Hepatocyte (in vitro differentiated cells): ENCODE data around the gene IRF4. TPM values are rescaled to one million over a fixed set of nuclear protein-coding genes. Genes with fewer than 3 reads are reported as not detected.

Experiments used
- DNase-seq: peaks from one replicate; pipeline ENCODE4 v3.0.0-alpha.2; 2016; ENCODE audit warnings: low spot score
- H2AFZ ChIP-seq: fragments of 200-600 bp; sonication (generic); 2 replicates; pipeline ENCODE4 v1.6.0; 2016; ENCODE audit warnings: antibody characterized with exemption, mild to moderate bottlenecking
- H3K27ac ChIP-seq: fragments of 200-600 bp; sonication (generic); 2 replicates; pipeline ENCODE4 v1.5.1; 2016; ENCODE audit warnings: mild to moderate bottlenecking
- H3K27me3 ChIP-seq: fragments of 200-600 bp; sonication (generic); 2 replicates; pipeline ENCODE4 v1.6.1; 2016
- H3K36me3 ChIP-seq: fragments of 200-600 bp; sonication (generic); replicated peaks from 2 replicates; pipeline ENCODE4 v1.5.1; 2016; ENCODE audit warnings: low read depth; ENCODE audit not compliant: insufficient read depth
- H3K4me1 ChIP-seq: fragments of 200-600 bp; sonication (generic); 2 replicates; pipeline ENCODE4 v1.5.1; 2016; ENCODE audit warnings: mild to moderate bottlenecking, moderate library complexity; ENCODE audit not compliant: insufficient read depth
- H3K4me2 ChIP-seq: fragments of 200-600 bp; sonication (generic); 2 replicates; pipeline ENCODE4 v1.6.0; 2016
- H3K4me3 ChIP-seq: fragments of 200-600 bp; sonication (generic); 2 replicates; pipeline ENCODE4 v1.5.1; 2016; ENCODE audit warnings: mild to moderate bottlenecking
- H3K79me2 ChIP-seq: fragments of 200-600 bp; sonication (generic); 2 replicates; pipeline ENCODE4 v1.6.0; 2017; ENCODE audit warnings: mild to moderate bottlenecking
- H3K9me2 ChIP-seq: fragments of 200-600 bp; sonication (generic); replicated peaks from 2 replicates; pipeline ENCODE4 v1.6.0; 2017; ENCODE audit warnings: mild to moderate bottlenecking; ENCODE audit not compliant: insufficient read depth
- H3K9me3 ChIP-seq: fragments of 200-600 bp; sonication (generic); 2 replicates; pipeline ENCODE4 v1.5.1; 2016; ENCODE audit warnings: low read depth, mild to moderate bottlenecking
- H4K20me1 ChIP-seq: fragments of 200-600 bp; sonication (generic); 2 replicates; pipeline ENCODE4 v1.6.0; 2016; ENCODE audit warnings: mild to moderate bottlenecking; ENCODE audit not compliant: insufficient read depth, poor library complexity, severe bottlenecking
- EZH2 ChIP-seq: fragments of 200-600 bp; sonication (generic); IDR thresholded peaks from 2 replicates; pipeline ENCODE4 v1.6.1; 2016; ENCODE audit warnings: antibody characterized with exemption, mild to moderate bottlenecking, borderline replicate concordance
- EZH2phosphoT487 ChIP-seq: fragments of 200-600 bp; sonication (generic); IDR thresholded peaks from one replicate; pipeline ENCODE4 v1.6.1; 2018; ENCODE audit warnings: antibody characterized with exemption, mild to moderate bottlenecking, low read depth, moderate library complexity; ENCODE audit not compliant: unreplicated experiment, severe bottlenecking
- WGBS: methylation state at CpG from one replicate; pipeline ENCODE4 v1.1.6; 2016; ENCODE audit warnings: low lambda C conversion rate; ENCODE audit errors: missing lambda C conversion rate; 5-methylcytosine and 5-hydroxymethylcytosine counted together
- polyA plus RNA-seq: library from polyadenylated mRNA; unstranded; fragments of >200 nt; fragmentation: Nextera tagmentation; extraction: Ambion mirVana; gene quantifications from 2 replicates; pipeline ENCODE4 v1.2.1, GENCODE V29; 2016
- total RNA-seq: library from RNA; depleted of rRNA; stranded (reverse); fragments of >200 nt; gene quantifications from 2 replicates; pipeline ENCODE4 v1.2.3, GENCODE V29; 2014
- TF ChIP-seq, protein P1 (sequence below): fragments of 200-600 bp; sonication (generic); IDR thresholded peaks from 2 replicates; pipeline ENCODE4 v1.5.1; 2016; ENCODE audit warnings: antibody characterized with exemption, mild to moderate bottlenecking; ENCODE audit not compliant: poor library complexity

The IRF4 gene
- total and polyA plus RNA-seq, 2 experiments from 2014 or later: 0.02 to 0.23 TPM

DNA sequence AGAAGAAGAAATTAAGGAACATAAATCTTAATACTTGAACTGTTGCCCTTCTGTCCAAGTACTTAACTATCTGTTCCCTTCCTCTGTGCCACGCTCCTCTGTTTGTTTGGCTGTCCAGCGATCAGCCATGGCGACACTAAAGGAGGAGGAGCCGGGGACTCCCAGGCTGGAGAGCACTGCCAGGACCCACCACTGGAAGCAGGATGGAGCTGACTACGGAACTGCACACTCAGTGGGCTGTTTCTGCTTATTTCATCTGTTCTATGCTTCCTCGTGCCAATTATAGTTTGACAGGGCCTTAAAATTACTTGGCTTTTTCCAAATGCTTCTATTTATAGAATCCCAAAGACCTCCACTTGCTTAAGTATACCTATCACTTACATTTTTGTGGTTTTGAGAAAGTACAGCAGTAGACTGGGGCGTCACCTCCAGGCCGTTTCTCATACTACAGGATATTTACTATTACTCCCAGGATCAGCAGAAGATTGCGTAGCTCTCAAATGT is 17.1 kb downstream of the IRF4 start:
- 32% methylated on average over 9 of the region's 9 CpGs for WGBS
- Histone ChIP-seq H3K4me2 (peak overlapping the region; percentile 50), H3K27me3 (no peaks in the 10 kb centered on the region), H3K36me3 (no peaks in the 10 kb centered on the region), H3K9me3 (no peaks in the 10 kb centered on the region), H2AFZ (no peak overlapping the region), H3K27ac (no peak overlapping the region), H3K9me2 (no peaks in the 10 kb centered on the region), H4K20me1 (no peaks in the 10 kb centered on the region), H3K79me2 (no peaks in the 10 kb centered on the region), H3K4me1 (no peaks in the 10 kb centered on the region), H3K4me3 (no peak overlapping the region)
- TF ChIP-seq EZH2 (no peak), EZH2phosphoT487 (no peak)
- TF ChIP-seq, protein P1, sequence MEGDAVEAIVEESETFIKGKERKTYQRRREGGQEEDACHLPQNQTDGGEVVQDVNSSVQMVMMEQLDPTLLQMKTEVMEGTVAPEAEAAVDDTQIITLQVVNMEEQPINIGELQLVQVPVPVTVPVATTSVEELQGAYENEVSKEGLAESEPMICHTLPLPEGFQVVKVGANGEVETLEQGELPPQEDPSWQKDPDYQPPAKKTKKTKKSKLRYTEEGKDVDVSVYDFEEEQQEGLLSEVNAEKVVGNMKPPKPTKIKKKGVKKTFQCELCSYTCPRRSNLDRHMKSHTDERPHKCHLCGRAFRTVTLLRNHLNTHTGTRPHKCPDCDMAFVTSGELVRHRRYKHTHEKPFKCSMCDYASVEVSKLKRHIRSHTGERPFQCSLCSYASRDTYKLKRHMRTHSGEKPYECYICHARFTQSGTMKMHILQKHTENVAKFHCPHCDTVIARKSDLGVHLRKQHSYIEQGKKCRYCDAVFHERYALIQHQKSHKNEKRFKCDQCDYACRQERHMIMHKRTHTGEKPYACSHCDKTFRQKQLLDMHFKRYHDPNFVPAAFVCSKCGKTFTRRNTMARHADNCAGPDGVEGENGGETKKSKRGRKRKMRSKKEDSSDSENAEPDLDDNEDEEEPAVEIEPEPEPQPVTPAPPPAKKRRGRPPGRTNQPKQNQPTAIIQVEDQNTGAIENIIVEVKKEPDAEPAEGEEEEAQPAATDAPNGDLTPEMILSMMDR: peak; percentile 69
- peak; percentile 85 for DNase-seq

DNA sequence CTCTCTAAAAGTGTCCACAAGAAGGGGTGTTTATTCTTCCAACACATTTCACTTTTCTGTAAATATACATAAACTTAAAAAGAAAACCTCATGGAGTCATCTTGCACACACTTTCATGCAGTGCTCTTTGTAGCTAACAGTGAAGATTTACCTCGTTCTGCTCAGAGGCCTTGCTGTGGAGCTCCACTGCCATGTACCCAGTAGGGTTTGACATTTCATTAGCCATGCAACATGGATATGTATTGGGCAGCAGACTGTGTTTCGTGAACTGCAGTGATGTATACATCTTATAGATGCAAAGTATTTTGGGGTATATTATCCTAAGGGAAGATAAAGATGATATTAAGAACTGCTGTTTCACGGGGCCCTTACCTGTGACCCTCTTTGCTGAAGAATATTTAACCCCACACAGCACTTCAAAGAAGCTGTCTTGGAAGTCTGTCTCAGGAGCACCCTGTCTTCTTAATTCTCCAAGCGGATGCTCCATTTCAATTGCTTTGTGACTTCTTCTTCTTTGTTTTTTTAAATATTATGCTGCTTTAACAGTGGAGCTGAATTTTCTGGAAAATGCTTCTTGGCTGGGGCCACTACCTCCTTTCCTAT is 17.9 kb downstream of the IRF4 start:
- Histone ChIP-seq H3K9me2 (no peaks in the 10 kb centered on the region), H3K4me2 (no peak overlapping the region), H3K9me3 (no peaks in the 10 kb centered on the region), H3K4me3 (no peak overlapping the region), H3K27me3 (no peaks in the 10 kb centered on the region), H4K20me1 (no peaks in the 10 kb centered on the region), H3K27ac (no peak overlapping the region), H3K4me1 (no peaks in the 10 kb centered on the region), H3K79me2 (no peaks in the 10 kb centered on the region), H3K36me3 (no peaks in the 10 kb centered on the region), H2AFZ (no peak overlapping the region)
- WGBS: 92% methylated on average over 4 of the region's 4 CpGs
- no peak for DNase-seq
- no peak for TF ChIP-seq EZH2phosphoT487
- TF ChIP-seq, protein P1: no peak
- no peak for TF ChIP-seq EZH2

DNA sequence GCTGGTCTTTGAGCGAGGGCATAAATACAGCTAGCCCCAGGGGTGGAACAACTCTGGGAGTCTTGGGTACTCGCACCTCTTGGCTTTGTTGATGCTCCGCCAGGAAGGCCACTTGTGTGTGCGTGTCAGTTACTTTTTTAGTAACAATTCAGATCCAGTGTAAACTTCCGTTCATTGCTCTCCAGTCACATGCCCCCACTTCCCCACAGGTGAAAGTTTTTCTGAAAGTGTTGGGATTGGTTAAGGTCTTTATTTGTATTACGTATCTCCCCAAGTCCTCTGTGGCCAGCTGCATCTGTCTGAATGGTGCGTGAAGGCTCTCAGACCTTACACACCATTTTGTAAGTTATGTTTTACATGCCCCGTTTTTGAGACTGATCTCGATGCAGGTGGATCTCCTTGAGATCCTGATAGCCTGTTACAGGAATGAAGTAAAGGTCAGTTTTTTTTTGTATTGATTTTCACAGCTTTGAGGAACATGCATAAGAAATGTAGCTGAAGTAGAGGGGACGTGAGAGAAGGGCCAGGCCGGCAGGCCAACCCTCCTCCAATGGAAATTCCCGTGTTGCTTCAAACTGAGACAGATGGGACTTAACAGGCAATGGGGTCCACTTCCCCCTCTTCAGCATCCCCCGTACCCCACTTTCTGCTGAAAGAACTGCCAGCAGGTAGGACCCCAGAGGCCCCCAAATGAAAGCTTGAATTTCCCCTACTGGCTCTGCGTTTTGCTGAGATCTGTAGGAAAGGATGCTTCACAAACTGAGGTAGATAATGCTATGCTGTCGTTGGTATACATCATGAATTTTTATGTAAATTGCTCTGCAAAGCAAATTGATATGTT is 19.2 kb downstream of the IRF4 start:
- Histone ChIP-seq H3K4me1 (no peaks in the 10 kb centered on the region), H3K36me3 (no peaks in the 10 kb centered on the region), H3K9me2 (no peaks in the 10 kb centered on the region), H3K4me2 (peak overlapping the region; percentile 12), H3K27ac (no peak overlapping the region), H4K20me1 (no peaks in the 10 kb centered on the region), H3K79me2 (no peaks in the 10 kb centered on the region), H3K4me3 (no peak overlapping the region), H3K27me3 (no peaks in the 10 kb centered on the region), H2AFZ (no peak overlapping the region), H3K9me3 (no peaks in the 10 kb centered on the region)
- 87% methylated on average over 15 of the region's 15 CpGs for WGBS
- TF ChIP-seq EZH2 (no peak), EZH2phosphoT487 (no peak)
- DNase-seq: no peak
